HepG2 (cell line): ENCODE results near the gene TRA2B. TPM values are rescaled to one million over a fixed set of nuclear protein-coding genes. Genes with fewer than 3 reads are reported as not detected.

ENCODE experiments used
- CBFB ChIP-seq: sonication (generic); formaldehyde crosslinking; IDR thresholded peaks from 2 replicates; pipeline ENCODE4 v1.4.0; 2020; ENCODE audit warnings: missing genetic modification reagents
- GATAD1 ChIP-seq: IDR thresholded peaks from 2 replicates; pipeline ENCODE4 v1.6.1; 2016; ENCODE audit warnings: missing genetic modification reagents, missing compliant biosample characterization
- KLF9 ChIP-seq: IDR thresholded peaks from 2 replicates; pipeline ENCODE4 v1.6.1; 2016; ENCODE audit warnings: low read depth
- MTF1 ChIP-seq: sonication (generic); formaldehyde crosslinking; IDR thresholded peaks from 2 replicates; pipeline ENCODE4 v1.5.0; 2020; ENCODE audit warnings: missing genetic modification reagents
- NCOA1 ChIP-seq: sonication (generic); formaldehyde crosslinking; IDR thresholded peaks from 2 replicates; pipeline ENCODE4 v1.9.0; 2021; ENCODE audit warnings: missing genetic modification reagents
- PITX1 ChIP-seq: sonication (generic); formaldehyde crosslinking; IDR thresholded peaks from 2 replicates; pipeline ENCODE4 v1.5.1; 2020; ENCODE audit warnings: mild to moderate bottlenecking, missing genetic modification reagents
- SAFB2 ChIP-seq: sonication (generic); formaldehyde crosslinking; IDR thresholded peaks from 2 replicates; pipeline ENCODE4 v1.5.1; 2020; ENCODE audit warnings: missing genetic modification reagents, low read depth, mild to moderate bottlenecking, borderline replicate concordance
- ZBTB7A ChIP-seq: sonication (generic); formaldehyde crosslinking; IDR thresholded peaks from 2 replicates; pipeline ENCODE4 v1.8.0; 2022; ENCODE audit warnings: mild to moderate bottlenecking, missing genetic modification reagents
- ZFP36L1 ChIP-seq: sonication (generic); formaldehyde crosslinking; IDR thresholded peaks from 2 replicates; pipeline ENCODE4 v1.8.0; 2022; ENCODE audit warnings: mild to moderate bottlenecking, missing genetic modification reagents, moderate library complexity
- ZNF10 ChIP-seq: sonication (generic); formaldehyde crosslinking; IDR thresholded peaks from 2 replicates; pipeline ENCODE4 v1.4.0; 2020; ENCODE audit warnings: mild to moderate bottlenecking, low read depth, missing genetic modification reagents, borderline replicate concordance
- ZNF180 ChIP-seq: sonication (generic); formaldehyde crosslinking; IDR thresholded peaks from 2 replicates; pipeline ENCODE4 v1.4.0; 2020; ENCODE audit warnings: low read depth, missing genetic modification reagents, borderline replicate concordance
- ZNF772 ChIP-seq: sonication (generic); formaldehyde crosslinking; IDR thresholded peaks from 2 replicates; pipeline ENCODE4 v1.5.0; 2020; ENCODE audit warnings: mild to moderate bottlenecking, missing genetic modification reagents
- ZNF879 ChIP-seq: sonication (generic); formaldehyde crosslinking; IDR thresholded peaks from 2 replicates; pipeline ENCODE4 v1.8.1; 2023; ENCODE audit warnings: missing genetic modification reagents
- polyA plus RNA-seq, 8 experiments: library from polyadenylated mRNA; depleted of rRNA in 3 of 8; stranded (reverse) in 7 of 8; unstranded in 1 of 8; fragments of >200 nt; fragmentation: Illumina TruSeq in 4 of 8; extraction: Trizol in 4 of 8; gene quantifications; 2 replicates each; pipeline versions ENCODE4 v1.2.1 to v1.2.3, GENCODE V29; 2011 to 2016; ENCODE audit warnings: low read depth in 4 of 8, missing spikeins in 1 of 8, mixed read lengths in 1 of 8; ENCODE audit not compliant: insufficient read depth in 1 of 8
- total RNA-seq, 5 experiments: library from RNA; depleted of rRNA; stranded (reverse); fragments of >200 nt; fragmentation: Illumina TruSeq; extraction: Trizol; gene quantifications; 2 replicates each; pipeline ENCODE4 v1.2.3, GENCODE V29; 2016; ENCODE audit warnings: low read depth in 1 of 5
- TF ChIP-seq, protein P1 (sequence below): sonication (generic); formaldehyde crosslinking; conservative IDR thresholded peaks from 2 replicates; pipeline ENCODE4 v1.8.0; 2022; ENCODE audit warnings: missing genetic modification reagents
- TF ChIP-seq, protein P2 (sequence below): sonication (generic); formaldehyde crosslinking; IDR thresholded peaks from 2 replicates; pipeline ENCODE4 v1.9.0; 2022; ENCODE audit warnings: missing genetic modification reagents, mild to moderate bottlenecking, borderline replicate concordance
- TF ChIP-seq, protein P3 (sequence below): sonication (generic); formaldehyde crosslinking; IDR thresholded peaks from 2 replicates; pipeline ENCODE4 v1.4.0; 2020; ENCODE audit warnings: missing genetic modification reagents, borderline replicate concordance
- TF ChIP-seq, protein P4 (sequence below), 2 experiments: sonication (generic) in 1 of 2; formaldehyde crosslinking in 1 of 2; IDR thresholded peaks; 2 replicates each; pipeline versions ENCODE4 v1.4.0 to v1.6.1; 2018 to 2020; ENCODE audit warnings: missing genetic modification reagents in 2 of 2, borderline replicate concordance in 1 of 2, low read depth in 1 of 2, mild to moderate bottlenecking in 1 of 2, missing biosample characterization in 1 of 2

Gene TRA2B
- total and polyA plus RNA-seq, 2 of the 13 experiments (the other 11 are each of a cell fraction or from before 2014, with no cell fraction given): 105 to 241 TPM

DNA sequence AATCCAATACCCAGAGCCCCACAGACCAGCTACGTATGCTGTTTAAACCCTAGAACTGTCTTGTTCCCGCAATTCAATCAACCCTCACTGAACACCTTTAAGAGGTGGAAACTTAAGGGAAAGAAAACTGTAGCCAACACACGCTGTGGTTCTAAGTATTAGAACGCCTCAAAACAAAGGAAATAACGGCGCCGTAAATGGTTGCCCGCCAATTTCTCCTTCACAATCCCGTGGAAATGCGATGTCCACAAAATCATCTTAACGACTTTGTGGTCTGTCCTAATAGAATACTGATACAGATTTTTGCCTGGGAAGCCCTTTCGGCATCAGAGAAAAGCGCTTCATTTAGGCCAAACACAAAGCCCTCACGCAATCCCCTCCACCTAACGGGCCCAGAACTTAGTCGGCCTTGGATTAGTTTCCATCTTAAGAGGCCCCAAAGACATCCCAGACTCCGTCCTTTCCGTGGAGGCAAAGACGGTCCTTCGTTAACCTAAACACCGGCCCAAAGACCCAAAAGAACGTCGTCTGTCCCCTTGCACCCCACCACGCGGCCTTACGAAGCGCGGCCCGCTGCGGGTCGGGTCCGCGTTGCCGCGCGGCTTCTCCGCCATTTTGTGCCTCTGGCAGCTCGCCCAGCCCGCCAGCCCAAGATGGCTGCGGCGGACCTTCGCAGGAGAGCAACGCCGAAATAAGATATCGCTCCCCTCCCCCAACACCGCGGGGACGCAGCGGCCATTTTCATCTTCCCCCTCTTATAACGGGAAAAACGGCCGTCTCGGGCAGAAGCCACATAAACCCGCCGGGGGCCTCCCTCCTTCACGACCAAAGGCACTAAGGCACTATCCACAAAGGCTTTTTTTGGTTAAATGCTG is 763 bp downstream of the TRA2B start (continued):
- TF ChIP-seq, protein P1, sequence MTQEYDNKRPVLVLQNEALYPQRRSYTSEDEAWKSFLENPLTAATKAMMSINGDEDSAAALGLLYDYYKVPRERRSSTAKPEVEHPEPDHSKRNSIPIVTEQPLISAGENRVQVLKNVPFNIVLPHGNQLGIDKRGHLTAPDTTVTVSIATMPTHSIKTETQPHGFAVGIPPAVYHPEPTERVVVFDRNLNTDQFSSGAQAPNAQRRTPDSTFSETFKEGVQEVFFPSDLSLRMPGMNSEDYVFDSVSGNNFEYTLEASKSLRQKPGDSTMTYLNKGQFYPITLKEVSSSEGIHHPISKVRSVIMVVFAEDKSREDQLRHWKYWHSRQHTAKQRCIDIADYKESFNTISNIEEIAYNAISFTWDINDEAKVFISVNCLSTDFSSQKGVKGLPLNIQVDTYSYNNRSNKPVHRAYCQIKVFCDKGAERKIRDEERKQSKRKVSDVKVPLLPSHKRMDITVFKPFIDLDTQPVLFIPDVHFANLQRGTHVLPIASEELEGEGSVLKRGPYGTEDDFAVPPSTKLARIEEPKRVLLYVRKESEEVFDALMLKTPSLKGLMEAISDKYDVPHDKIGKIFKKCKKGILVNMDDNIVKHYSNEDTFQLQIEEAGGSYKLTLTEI (CRISPR knock-in tag): no peak
- 0 out of 2 replicates have a peak, but pooled peaks have one; percentile 28 for TF ChIP-seq ZFP36L1 (CRISPR knock-in tag)
- TF ChIP-seq, protein P2, sequence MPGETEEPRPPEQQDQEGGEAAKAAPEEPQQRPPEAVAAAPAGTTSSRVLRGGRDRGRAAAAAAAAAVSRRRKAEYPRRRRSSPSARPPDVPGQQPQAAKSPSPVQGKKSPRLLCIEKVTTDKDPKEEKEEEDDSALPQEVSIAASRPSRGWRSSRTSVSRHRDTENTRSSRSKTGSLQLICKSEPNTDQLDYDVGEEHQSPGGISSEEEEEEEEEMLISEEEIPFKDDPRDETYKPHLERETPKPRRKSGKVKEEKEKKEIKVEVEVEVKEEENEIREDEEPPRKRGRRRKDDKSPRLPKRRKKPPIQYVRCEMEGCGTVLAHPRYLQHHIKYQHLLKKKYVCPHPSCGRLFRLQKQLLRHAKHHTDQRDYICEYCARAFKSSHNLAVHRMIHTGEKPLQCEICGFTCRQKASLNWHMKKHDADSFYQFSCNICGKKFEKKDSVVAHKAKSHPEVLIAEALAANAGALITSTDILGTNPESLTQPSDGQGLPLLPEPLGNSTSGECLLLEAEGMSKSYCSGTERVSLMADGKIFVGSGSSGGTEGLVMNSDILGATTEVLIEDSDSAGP (CRISPR knock-in tag): no peak
- peak; percentile 61; the same call in 1 of the 2 replicates for TF ChIP-seq ZBTB7A (CRISPR knock-in tag)
- no peak for TF ChIP-seq ZNF180 (CRISPR knock-in tag)
- TF ChIP-seq, protein P3, sequence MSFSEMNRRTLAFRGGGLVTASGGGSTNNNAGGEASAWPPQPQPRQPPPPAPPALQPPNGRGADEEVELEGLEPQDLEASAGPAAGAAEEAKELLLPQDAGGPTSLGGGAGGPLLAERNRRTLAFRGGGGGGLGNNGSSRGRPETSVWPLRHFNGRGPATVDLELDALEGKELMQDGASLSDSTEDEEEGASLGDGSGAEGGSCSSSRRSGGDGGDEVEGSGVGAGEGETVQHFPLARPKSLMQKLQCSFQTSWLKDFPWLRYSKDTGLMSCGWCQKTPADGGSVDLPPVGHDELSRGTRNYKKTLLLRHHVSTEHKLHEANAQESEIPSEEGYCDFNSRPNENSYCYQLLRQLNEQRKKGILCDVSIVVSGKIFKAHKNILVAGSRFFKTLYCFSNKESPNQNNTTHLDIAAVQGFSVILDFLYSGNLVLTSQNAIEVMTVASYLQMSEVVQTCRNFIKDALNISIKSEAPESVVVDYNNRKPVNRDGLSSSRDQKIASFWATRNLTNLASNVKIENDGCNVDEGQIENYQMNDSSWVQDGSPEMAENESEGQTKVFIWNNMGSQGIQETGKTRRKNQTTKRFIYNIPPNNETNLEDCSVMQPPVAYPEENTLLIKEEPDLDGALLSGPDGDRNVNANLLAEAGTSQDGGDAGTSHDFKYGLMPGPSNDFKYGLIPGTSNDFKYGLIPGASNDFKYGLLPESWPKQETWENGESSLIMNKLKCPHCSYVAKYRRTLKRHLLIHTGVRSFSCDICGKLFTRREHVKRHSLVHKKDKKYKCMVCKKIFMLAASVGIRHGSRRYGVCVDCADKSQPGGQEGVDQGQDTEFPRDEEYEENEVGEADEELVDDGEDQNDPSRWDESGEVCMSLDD (CRISPR knock-in tag): no peak
- TF ChIP-seq CBFB (CRISPR knock-in tag): 0 out of 2 replicates have a peak, but pooled peaks have one; percentile 35
- TF ChIP-seq ZNF10: no peak
- TF ChIP-seq NCOA1 (CRISPR knock-in tag): no peak
- TF ChIP-seq GATAD1 (CRISPR knock-in tag): no peak; the same call in 1 of the 2 replicates
- TF ChIP-seq, protein P4, sequence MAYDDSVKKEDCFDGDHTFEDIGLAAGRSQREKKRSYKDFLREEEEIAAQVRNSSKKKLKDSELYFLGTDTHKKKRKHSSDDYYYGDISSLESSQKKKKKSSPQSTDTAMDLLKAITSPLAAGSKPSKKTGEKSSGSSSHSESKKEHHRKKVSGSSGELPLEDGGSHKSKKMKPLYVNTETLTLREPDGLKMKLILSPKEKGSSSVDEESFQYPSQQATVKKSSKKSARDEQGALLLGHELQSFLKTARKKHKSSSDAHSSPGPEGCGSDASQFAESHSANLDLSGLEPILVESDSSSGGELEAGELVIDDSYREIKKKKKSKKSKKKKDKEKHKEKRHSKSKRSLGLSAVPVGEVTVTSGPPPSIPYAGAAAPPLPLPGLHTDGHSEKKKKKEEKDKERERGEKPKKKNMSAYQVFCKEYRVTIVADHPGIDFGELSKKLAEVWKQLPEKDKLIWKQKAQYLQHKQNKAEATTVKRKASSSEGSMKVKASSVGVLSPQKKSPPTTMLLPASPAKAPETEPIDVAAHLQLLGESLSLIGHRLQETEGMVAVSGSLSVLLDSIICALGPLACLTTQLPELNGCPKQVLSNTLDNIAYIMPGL (CRISPR knock-in tag; IDR thresholded peaks at IDR 0.05; ENCODE audit: borderline replicate concordance in 1 of 2, low read depth in 1 of 2): peak in 1 of 2 experiments; percentile 57; a peak in 1 of 4 replicates
- TF ChIP-seq SAFB2 (CRISPR knock-in tag): no peak
- no peak for TF ChIP-seq ZNF772 (CRISPR knock-in tag)
- TF ChIP-seq PITX1 (CRISPR knock-in tag): 0 out of 2 replicates have a peak, but pooled peaks have one; percentile 2
- TF ChIP-seq KLF9 (CRISPR knock-in tag): no peak
- 0 out of 2 replicates have a peak, but pooled peaks have one; percentile 6 for TF ChIP-seq MTF1 (CRISPR knock-in tag)
- TF ChIP-seq ZNF879: no peak
- TF ChIP-seq, all 625 proteins: peak for 108
